GM23338 (cell line): ENCODE measurements around the gene OSBPL3.

Source experiments
- CREB1 ChIP-seq: fragments of 250-450 bp; sonication (Bioruptor Pico); IDR thresholded peaks from 2 replicates; pipeline ENCODE4 v1.5.0; 2020; ENCODE audit warnings: low read depth, mild to moderate bottlenecking, moderate library complexity
- EZH2 ChIP-seq: fragments of 200-600 bp; sonication (generic); IDR thresholded peaks from one replicate; pipeline ENCODE4 v1.8.0; 2017; ENCODE audit warnings: antibody characterized with exemption, mild to moderate bottlenecking, low read depth; ENCODE audit not compliant: unreplicated experiment
- EZH2phosphoT487 ChIP-seq: fragments of 200-600 bp; sonication (generic); IDR thresholded peaks from one replicate; pipeline ENCODE4 v1.8.1; 2018; ENCODE audit warnings: antibody characterized with exemption; ENCODE audit not compliant: unreplicated experiment
- JUNB ChIP-seq: IDR thresholded peaks from one replicate; pipeline ENCODE4 v1.6.1; 2016; ENCODE audit warnings: antibody characterized with exemption; ENCODE audit not compliant: unreplicated experiment
- NANOG ChIP-seq: IDR thresholded peaks from 2 replicates; pipeline ENCODE4 v1.6.1; 2016; ENCODE audit warnings: antibody characterized with exemption, borderline replicate concordance
- POLR2AphosphoS5 ChIP-seq: IDR thresholded peaks from 2 replicates; pipeline ENCODE4 v1.6.1; 2016; ENCODE audit warnings: antibody characterized with exemption, low read depth
- STAT1 ChIP-seq: IDR thresholded peaks from one replicate; pipeline ENCODE4 v1.6.1; 2016; ENCODE audit warnings: antibody characterized with exemption; ENCODE audit not compliant: unreplicated experiment
- ZNF114 ChIP-seq: fragments of 250-450 bp; sonication (Bioruptor Pico); IDR thresholded peaks from 2 replicates; pipeline ENCODE4 v1.5.0; 2020; ENCODE audit warnings: mild to moderate bottlenecking, moderate library complexity
- ZNF331 ChIP-seq: fragments of 250-450 bp; sonication (Bioruptor Pico); IDR thresholded peaks from 2 replicates; pipeline ENCODE4 v1.5.0; 2020; ENCODE audit warnings: low read depth, mild to moderate bottlenecking, moderate library complexity
- ZNF462 ChIP-seq: fragments of 250-450 bp; sonication (Bioruptor Pico); IDR thresholded peaks from 2 replicates; pipeline ENCODE4 v1.5.0; 2020; ENCODE audit warnings: mild to moderate bottlenecking, moderate library complexity
- TF ChIP-seq, protein P1 (sequence below), 2 experiments: fragments of 200-600 bp in 1 of 2; sonication (generic) in 1 of 2; conservative IDR thresholded peaks; 2 replicates each; pipeline versions ENCODE4 v1.5.1 to v1.6.1; 2016 to 2017; ENCODE audit warnings: antibody characterized with exemption in 2 of 2, low read depth in 2 of 2, mild to moderate bottlenecking in 2 of 2, moderate library complexity in 1 of 2
- TF ChIP-seq, protein P2 (sequence below): IDR thresholded peaks from one replicate; pipeline ENCODE4 v1.6.1; 2018; ENCODE audit warnings: antibody characterized with exemption; ENCODE audit not compliant: unreplicated experiment
- TF ChIP-seq, protein P3 (sequence below): IDR thresholded peaks from 2 replicates; pipeline ENCODE4 v1.6.1; 2016; ENCODE audit warnings: antibody characterized with exemption

DNA sequence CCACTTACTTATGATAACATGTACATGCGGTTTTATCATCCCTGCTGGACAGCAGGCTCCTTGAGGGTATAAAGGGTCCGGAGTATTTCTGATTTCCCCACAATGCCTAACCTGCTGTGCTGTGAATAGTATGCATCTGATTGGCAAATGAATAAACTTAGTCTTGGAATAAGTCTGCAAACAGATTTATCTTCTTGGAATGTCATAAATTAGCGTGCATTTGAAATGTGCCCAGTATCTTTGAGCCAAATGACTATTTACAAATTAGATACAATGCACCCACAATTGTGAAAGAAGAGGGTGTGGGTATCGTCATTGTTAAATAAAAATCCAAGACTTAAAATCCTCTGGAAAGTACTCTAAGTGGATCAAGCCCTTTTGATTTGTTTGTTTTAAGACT, 106.0 kb downstream of the OSBPL3 start:
- TF ChIP-seq EZH2phosphoT487: no peak
- TF ChIP-seq, protein P1, sequence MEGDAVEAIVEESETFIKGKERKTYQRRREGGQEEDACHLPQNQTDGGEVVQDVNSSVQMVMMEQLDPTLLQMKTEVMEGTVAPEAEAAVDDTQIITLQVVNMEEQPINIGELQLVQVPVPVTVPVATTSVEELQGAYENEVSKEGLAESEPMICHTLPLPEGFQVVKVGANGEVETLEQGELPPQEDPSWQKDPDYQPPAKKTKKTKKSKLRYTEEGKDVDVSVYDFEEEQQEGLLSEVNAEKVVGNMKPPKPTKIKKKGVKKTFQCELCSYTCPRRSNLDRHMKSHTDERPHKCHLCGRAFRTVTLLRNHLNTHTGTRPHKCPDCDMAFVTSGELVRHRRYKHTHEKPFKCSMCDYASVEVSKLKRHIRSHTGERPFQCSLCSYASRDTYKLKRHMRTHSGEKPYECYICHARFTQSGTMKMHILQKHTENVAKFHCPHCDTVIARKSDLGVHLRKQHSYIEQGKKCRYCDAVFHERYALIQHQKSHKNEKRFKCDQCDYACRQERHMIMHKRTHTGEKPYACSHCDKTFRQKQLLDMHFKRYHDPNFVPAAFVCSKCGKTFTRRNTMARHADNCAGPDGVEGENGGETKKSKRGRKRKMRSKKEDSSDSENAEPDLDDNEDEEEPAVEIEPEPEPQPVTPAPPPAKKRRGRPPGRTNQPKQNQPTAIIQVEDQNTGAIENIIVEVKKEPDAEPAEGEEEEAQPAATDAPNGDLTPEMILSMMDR (conservative IDR thresholded peaks at IDR 0.05; ENCODE audit: low read depth in 2 of 2): no peak
- TF ChIP-seq JUNB: no peak
- TF ChIP-seq, protein P2, sequence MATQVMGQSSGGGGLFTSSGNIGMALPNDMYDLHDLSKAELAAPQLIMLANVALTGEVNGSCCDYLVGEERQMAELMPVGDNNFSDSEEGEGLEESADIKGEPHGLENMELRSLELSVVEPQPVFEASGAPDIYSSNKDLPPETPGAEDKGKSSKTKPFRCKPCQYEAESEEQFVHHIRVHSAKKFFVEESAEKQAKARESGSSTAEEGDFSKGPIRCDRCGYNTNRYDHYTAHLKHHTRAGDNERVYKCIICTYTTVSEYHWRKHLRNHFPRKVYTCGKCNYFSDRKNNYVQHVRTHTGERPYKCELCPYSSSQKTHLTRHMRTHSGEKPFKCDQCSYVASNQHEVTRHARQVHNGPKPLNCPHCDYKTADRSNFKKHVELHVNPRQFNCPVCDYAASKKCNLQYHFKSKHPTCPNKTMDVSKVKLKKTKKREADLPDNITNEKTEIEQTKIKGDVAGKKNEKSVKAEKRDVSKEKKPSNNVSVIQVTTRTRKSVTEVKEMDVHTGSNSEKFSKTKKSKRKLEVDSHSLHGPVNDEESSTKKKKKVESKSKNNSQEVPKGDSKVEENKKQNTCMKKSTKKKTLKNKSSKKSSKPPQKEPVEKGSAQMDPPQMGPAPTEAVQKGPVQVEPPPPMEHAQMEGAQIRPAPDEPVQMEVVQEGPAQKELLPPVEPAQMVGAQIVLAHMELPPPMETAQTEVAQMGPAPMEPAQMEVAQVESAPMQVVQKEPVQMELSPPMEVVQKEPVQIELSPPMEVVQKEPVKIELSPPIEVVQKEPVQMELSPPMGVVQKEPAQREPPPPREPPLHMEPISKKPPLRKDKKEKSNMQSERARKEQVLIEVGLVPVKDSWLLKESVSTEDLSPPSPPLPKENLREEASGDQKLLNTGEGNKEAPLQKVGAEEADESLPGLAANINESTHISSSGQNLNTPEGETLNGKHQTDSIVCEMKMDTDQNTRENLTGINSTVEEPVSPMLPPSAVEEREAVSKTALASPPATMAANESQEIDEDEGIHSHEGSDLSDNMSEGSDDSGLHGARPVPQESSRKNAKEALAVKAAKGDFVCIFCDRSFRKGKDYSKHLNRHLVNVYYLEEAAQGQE: no peak
- no peak for TF ChIP-seq POLR2AphosphoS5
- TF ChIP-seq EZH2: no peak
- no peak for TF ChIP-seq CREB1 (CRISPR knock-in tag)
- TF ChIP-seq, protein P3, sequence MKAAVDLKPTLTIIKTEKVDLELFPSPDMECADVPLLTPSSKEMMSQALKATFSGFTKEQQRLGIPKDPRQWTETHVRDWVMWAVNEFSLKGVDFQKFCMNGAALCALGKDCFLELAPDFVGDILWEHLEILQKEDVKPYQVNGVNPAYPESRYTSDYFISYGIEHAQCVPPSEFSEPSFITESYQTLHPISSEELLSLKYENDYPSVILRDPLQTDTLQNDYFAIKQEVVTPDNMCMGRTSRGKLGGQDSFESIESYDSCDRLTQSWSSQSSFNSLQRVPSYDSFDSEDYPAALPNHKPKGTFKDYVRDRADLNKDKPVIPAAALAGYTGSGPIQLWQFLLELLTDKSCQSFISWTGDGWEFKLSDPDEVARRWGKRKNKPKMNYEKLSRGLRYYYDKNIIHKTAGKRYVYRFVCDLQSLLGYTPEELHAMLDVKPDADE: no peak
- no peak for TF ChIP-seq ZNF114
- TF ChIP-seq ZNF331: no peak
- no peak for TF ChIP-seq STAT1
- no peak for TF ChIP-seq ZNF462 (CRISPR knock-in tag)
- no peak for TF ChIP-seq NANOG
